Spinal cord (tissue), 10 donors: ENCODE results near the gene SHF. TPM values are rescaled to one million over a fixed set of nuclear protein-coding genes. Genes with fewer than 3 reads are reported as not detected.
"Not testable (repeated sequence)": the region's sequence is repeated elsewhere in the genome, so short reads cannot be mapped to it uniquely, and the experiment has no call there.

ENCODE experiments used
- DNase-seq, 6 donors: peaks; one replicate each; pipeline versions ENCODE4 v3.0.0 to v3.0.0-alpha.2; 2013 to 2015; ENCODE audit warnings: low spot score in 6 of 6, low read depth in 4 of 6
- H3K27ac ChIP-seq: one replicate; pipeline ENCODE4 v1.5.1; 2013; ENCODE audit warnings: low read depth, low read length, control low read depth
- H3K27me3 ChIP-seq: one replicate; pipeline ENCODE4 v1.6.1; 2013; ENCODE audit warnings: low read length; ENCODE audit not compliant: control insufficient read depth, insufficient read depth
- H3K36me3 ChIP-seq: one replicate; pipeline ENCODE4 v1.6.1; 2013; ENCODE audit warnings: low read length; ENCODE audit not compliant: control insufficient read depth, insufficient read depth
- H3K4me1 ChIP-seq: one replicate; pipeline ENCODE4 v1.6.1; 2013; ENCODE audit warnings: low read length; ENCODE audit not compliant: control insufficient read depth, insufficient read depth
- H3K4me3 ChIP-seq: one replicate; pipeline ENCODE4 v1.5.1; 2013; ENCODE audit warnings: low read depth, low read length, control low read depth
- H3K9me3 ChIP-seq: one replicate; pipeline ENCODE4 v1.6.1; 2013; ENCODE audit warnings: low read length; ENCODE audit not compliant: control insufficient read depth, insufficient read depth
- WGBS: methylation state at CpG from one replicate; pipeline ENCODE4 v1.1.5; 2013; ENCODE audit warnings: missing lambda C conversion rate; ENCODE audit not compliant: insufficient coverage; 5-methylcytosine and 5-hydroxymethylcytosine counted together
- polyA plus RNA-seq, 2 donors: library from polyadenylated mRNA; unstranded; fragments of 120-200 nt; gene quantifications; one replicate each; pipeline ENCODE4 v1.2.1, GENCODE V29; 2013; ENCODE audit not compliant: insufficient read length in 2 of 2
- total RNA-seq, 2 donors: library from RNA; depleted of rRNA in 1 of 2; stranded (reverse); fragments of 120-200 nt in 1 of 2; fragments of >200 nt in 1 of 2; gene quantifications; one replicate each; pipeline versions ENCODE4 v1.2.3 to v1.2.4, GENCODE V29; 2013 to 2014
- donor health status: healthy.

Gene SHF
- total and polyA plus RNA-seq, 4 donors: 15.2 to 73.3 (median 44.6) TPM

DNA sequence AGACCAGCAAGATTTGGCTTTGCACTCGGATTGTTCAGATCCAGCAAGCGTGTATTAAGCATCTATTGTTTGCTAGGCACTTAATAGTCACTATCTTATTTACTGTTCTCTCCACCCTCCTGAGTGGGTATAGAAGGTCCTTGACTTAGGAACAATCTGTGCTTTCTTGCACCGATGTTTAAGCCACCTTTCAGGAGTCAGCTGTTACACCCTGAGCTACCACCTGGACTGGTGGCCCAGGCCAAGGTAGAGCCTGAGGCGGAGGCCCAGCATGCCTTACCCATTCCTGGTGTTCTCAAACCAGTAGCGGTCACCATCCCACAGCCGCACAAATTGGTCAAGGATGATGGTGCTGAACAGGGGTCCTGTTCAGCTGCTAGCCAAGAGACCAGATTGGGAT is 48.0 kb downstream of the SHF start:
- WGBS: 95% methylated on average over 5 of the region's 6 CpGs

DNA sequence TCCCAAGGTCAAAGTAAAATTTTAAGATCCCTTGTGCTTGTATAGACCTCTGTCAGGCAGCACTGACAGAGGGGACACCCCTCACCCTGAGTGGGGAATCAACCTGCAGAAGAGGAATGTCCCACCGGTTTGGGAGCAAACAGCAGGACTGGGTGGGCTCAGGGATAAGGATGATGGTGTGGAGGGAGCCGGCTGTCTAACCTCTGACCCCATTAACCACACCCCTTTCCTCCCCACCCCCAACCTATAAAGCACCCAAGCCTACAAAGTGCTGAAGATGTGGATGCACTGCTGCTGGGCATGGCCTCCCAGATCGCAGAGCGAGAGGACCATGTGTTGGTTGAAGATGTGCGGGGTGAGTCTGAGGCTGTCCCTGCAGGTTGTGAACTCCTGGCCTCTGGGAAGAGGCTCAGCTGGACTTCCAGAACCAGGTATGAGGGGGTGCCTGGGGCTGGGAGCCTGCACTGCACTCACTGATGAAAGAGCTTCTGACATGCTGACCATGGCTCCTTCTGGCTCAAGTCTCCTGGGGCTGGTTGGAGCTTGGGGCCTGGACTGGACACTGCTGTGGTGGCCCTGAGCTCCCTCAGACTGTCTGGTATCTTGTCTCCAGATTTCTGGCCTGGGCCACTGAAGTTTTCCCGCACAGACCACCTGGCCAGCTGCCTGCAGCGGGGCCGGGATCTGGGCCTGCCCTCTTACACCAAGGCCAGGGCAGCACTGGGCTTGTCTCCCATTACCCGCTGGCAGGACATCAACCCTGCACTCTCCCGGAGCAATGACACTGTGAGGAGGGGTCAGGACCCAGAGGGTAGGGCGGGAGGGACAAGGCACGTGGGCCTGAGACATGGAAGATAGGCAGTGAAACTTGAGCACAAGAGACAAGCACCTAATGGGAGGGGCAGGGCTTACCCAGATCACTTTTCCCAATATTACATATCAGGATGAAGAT is 48.7 kb downstream of the SHF start:
- WGBS: 76% methylated on average over 8 of the region's 12 CpGs
- no peak for DNase-seq

More for the DNA sequence above, 48.0 kb downstream of the SHF start:
- no peak for DNase-seq
- H3K27ac ChIP-seq: no peak overlapping the region
- H3K4me3 ChIP-seq: no peak overlapping the region
- peaks cover 18% of the 10 kb centered on the region for H3K27me3 ChIP-seq
- H3K36me3 ChIP-seq: no peaks in the 10 kb centered on the region
- H3K9me3 ChIP-seq: no peaks in the 10 kb centered on the region
- peaks cover 13% of the 10 kb centered on the region for H3K4me1 ChIP-seq

DNA sequence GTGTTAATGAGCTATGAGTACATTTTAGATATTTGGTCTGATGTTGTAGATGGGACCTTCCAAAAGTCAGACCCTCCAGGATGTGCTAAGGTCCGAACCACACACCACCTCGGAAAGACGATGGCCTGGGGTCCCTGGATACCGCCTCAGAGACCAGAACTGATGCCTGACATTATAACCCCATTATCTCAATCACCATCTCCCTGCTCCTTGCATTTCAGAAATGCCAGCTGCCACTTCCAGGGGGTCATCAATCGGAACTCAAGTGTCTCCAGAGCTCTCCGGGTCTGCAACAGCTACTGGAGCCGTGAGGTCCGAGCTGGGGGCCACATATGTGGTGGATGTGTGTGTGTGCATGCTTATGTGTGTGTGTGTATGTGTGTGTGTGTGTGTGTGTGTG is 50.1 kb downstream of the SHF start:
- peaks cover 29% of the 10 kb centered on the region for H3K27me3 ChIP-seq
- H3K36me3 ChIP-seq: no peaks in the 10 kb centered on the region
- no peak overlapping the region for H3K4me3 ChIP-seq
- H3K27ac ChIP-seq: no peak overlapping the region
- no peak for DNase-seq
- WGBS: 82% methylated on average over 8 of the region's 8 CpGs
- peaks cover 13% of the 10 kb centered on the region for H3K4me1 ChIP-seq
- H3K9me3 ChIP-seq: no peaks in the 10 kb centered on the region

More for the DNA sequence above, 48.7 kb downstream of the SHF start:
- H3K4me3 ChIP-seq: no peak overlapping the region
- H3K27ac ChIP-seq: no peak overlapping the region
- peaks cover 25% of the 10 kb centered on the region for H3K27me3 ChIP-seq
- H3K4me1 ChIP-seq: peaks cover 13% of the 10 kb centered on the region
- H3K9me3 ChIP-seq: no peaks in the 10 kb centered on the region
- no peaks in the 10 kb centered on the region for H3K36me3 ChIP-seq

DNA sequence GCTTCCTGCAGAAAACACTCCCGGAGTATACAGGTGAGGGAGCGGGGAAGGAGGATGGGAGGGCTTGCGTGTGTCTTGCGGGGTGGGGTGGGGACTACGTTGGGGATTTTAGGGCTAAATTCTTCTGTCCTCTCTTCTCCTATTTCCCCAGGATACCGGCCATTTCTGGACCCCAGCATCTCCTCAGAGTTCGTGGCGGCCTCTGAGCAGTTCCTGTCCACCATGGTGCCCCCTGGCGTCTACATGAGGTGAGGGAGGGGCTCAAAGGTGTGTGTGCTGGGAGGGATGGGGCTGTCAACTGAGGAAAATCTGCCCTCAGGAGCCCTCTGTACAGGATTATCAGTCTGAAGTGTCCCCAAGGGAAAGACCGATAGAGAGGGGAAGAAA is 51.4 kb downstream of the SHF start:
- DNase-seq: peak in 1 of 6 donors; percentile 29
- WGBS: 6% methylated on average over 3 of the region's 10 CpGs
- Histone ChIP-seq H3K9me3 (no peaks in the 10 kb centered on the region), H3K36me3 (no peaks in the 10 kb centered on the region), H3K4me3 (no peak overlapping the region), H3K27ac (no peak overlapping the region), H3K27me3 (peaks cover 36% of the 10 kb centered on the region), H3K4me1 (peaks cover 13% of the 10 kb centered on the region)

DNA sequence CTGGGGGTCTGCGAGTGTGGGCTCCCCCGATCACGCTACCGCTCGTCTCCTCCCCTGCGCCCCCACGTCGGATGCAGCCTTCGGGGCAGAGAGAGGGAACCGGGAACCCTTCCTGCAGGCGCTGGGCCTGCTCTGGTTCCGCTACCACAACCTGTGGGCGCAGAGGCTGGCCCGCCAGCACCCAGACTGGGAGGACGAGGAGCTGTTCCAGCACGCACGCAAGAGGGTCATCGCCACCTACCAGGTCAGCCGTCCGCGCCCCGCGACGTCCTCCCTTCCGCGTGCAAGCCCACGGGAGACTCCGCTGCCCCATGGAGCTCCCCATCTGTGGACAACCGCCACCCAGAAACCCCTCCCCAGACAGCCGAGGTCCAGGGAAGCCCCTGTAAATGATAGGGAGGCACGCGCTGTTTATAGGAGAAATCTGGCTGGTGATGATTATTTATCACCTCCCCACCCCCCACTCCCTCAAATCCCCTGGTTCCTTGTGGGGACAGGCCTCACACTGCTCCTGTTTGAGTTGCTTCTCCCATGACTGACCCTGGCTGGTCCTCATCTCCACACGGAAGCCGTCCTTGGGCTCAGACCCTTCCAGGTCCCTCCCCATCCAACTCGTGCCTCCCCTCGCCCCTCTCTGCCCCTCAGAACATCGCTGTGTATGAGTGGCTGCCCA is 51.9 kb downstream of the SHF start:
- not testable (repeated sequence) for H3K27ac ChIP-seq, DNase-seq, H3K4me3 ChIP-seq, H3K36me3 ChIP-seq, H3K9me3 ChIP-seq
- 8% methylated on average over 2 of the region's 37 CpGs for WGBS
- H3K27me3 ChIP-seq: peaks cover 42% of the 10 kb centered on the region
- H3K4me1 ChIP-seq: peaks cover 13% of the 10 kb centered on the region

DNA sequence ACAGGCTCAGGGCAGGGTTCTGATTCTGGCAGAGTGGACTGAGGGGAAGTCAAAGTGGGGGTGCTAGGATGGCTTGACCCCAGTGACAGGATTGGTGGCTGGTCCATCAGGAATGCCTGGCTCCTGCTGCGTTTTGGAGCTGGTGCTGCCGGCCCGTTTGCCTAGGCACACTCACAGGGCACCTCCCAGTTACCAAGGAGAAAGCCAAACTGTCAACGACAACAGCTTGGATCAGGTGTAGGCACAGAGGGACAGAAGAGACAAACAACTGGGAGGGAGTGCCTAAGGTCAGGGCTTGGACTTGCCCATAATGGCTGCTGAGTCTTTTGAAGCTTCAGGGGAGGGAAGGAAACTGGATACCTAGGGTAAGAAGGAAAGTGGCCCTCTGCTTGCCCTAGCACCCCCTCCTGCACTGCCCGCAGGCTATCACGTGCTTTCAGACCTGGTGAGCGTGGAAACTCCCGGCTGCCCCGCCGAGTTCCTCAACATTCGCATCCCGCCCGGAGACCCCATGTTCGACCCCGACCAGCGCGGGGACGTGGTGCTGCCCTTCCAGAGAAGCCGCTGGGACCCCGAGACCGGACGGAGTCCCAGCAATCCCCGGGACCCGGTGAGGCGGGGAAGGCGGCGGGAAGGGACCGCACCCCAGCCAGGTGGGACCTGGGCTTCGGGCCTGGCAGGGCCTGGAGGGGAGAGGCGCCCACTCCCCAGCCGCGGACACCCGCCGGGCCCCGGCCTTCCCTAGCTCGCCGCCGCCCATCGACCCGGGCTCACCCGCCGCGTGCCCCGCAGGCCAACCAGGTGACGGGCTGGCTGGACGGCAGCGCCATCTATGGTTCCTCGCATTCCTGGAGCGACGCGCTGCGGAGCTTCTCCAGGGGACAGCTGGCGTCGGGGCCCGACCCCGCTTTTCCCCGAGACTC is 52.8 kb downstream of the SHF start:
- DNase-seq: no peak

GRCh38 chr15:45134046-45134445 is 53.7 kb downstream of the SHF start:
- H3K36me3 ChIP-seq: no peaks in the 10 kb centered on the region
- H3K27me3 ChIP-seq: peaks cover 60% of the 10 kb centered on the region
- H3K4me1 ChIP-seq: peaks cover 23% of the 10 kb centered on the region
- 84% methylated on average over 3 of the region's 7 CpGs for WGBS
- H3K9me3 ChIP-seq: no peaks in the 10 kb centered on the region
- no peak overlapping the region for H3K4me3 ChIP-seq
- DNase-seq: no peak
- no peak overlapping the region for H3K27ac ChIP-seq

More for the DNA sequence above, 52.8 kb downstream of the SHF start:
- H3K27me3 ChIP-seq: peaks cover 51% of the 10 kb centered on the region
- H3K9me3 ChIP-seq: no peaks in the 10 kb centered on the region
- H3K4me1 ChIP-seq: peaks cover 16% of the 10 kb centered on the region
- no peak overlapping the region for H3K27ac ChIP-seq
- no peaks in the 10 kb centered on the region for H3K36me3 ChIP-seq
- H3K4me3 ChIP-seq: no peak overlapping the region
- 6% methylated on average over 53 of the region's 57 CpGs for WGBS

GRCh38 chr15:45133561-45133920 is 54.2 kb downstream of the SHF start:
- H3K27ac ChIP-seq: no peak overlapping the region
- H3K27me3 ChIP-seq: peaks cover 65% of the 10 kb centered on the region
- H3K4me1 ChIP-seq: peaks cover 27% of the 10 kb centered on the region
- no peaks in the 10 kb centered on the region for H3K9me3 ChIP-seq
- WGBS: 79% methylated on average over 4 of the region's 5 CpGs
- no peak overlapping the region for H3K4me3 ChIP-seq
- H3K36me3 ChIP-seq: no peaks in the 10 kb centered on the region
- DNase-seq: peak in 2 of 6 donors; percentile 37 to 44

DNA sequence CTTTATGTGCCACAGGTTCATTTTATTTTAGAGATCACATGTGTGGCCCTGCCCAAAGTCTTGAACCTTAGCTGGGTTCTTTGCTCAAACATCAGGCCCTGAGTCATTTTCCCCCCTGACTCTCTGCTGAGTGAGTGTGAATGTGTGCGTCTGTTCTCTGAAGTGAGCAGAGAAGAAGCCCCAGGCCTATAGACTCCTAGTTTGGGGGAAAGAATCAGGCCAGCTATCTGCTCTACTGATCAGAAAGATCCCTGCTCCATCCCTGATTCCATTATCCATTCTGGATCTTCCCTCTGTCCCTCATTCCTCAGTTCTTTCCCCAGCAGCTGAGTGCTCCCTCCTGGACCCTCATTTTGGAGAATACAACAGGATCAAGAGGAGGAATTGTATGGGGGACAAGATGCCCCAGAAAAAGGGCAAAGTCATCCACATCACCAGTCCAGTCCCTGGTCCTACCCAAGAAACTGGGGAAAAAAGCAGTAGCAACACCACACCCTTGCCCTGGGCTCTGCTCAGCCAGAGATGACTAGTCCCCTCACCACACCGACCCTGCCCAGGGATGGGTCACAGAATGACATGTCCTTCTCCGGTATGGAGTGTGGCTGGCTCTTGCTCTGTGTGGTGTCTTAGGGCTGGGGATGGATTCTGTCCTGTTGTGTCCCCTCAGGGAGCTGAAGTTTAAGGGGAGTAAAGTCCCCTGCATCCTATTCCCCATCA is 54.8 kb downstream of the SHF start:
- Histone ChIP-seq H3K27ac (no peak overlapping the region), H3K27me3 (peaks cover 70% of the 10 kb centered on the region), H3K9me3 (no peaks in the 10 kb centered on the region), H3K4me1 (peaks cover 27% of the 10 kb centered on the region), H3K36me3 (no peaks in the 10 kb centered on the region), H3K4me3 (no peak overlapping the region)
- no peak for DNase-seq
- 100% methylated on average over 1 of the region's 3 CpGs for WGBS
